Kidney epithelial cell (primary cell): Measurements from ENCODE around the gene SNX33. TPM values are rescaled to one million over a fixed set of nuclear protein-coding genes. Genes with fewer than 3 reads are reported as not detected.
"Not testable (repeated sequence)": the region's sequence is repeated elsewhere in the genome, so short reads cannot be mapped to it uniquely, and the experiment has no call there.

ENCODE experiments used
- DNase-seq: peaks from one replicate; pipeline ENCODE4 v3.0.0-alpha.2; 2010; ENCODE audit warnings: low read depth
- H3K27me3 ChIP-seq: 2 replicates; pipeline ENCODE4 v1.6.0; 2011; ENCODE audit warnings: low read length; ENCODE audit not compliant: control insufficient read depth, insufficient read depth
- H3K36me3 ChIP-seq: 2 replicates; pipeline ENCODE4 v1.5.1; 2011; ENCODE audit warnings: low read length; ENCODE audit not compliant: control insufficient read depth, insufficient read depth
- H3K4me3 ChIP-seq: 2 replicates; pipeline ENCODE4 v1.5.1; 2011; ENCODE audit warnings: low read depth, mild to moderate bottlenecking, control low read depth, low read length
- total RNA-seq: library from RNA; depleted of rRNA; stranded (reverse); fragments of >200 nt; gene quantifications from 2 replicates; pipeline ENCODE4 v1.2.3, GENCODE V29; 2015
- TF ChIP-seq, protein P1 (sequence below): IDR thresholded peaks from 2 replicates; pipeline ENCODE4 v1.5.1; 2011; ENCODE audit warnings: mild to moderate bottlenecking, moderate library complexity, low read length, control low read depth, inconsistent platforms; ENCODE audit not compliant: insufficient read depth, poor library complexity, severe bottlenecking

Gene SNX33
- total RNA-seq, 1 donor from 2014 or later = 23.4 TPM

DNA sequence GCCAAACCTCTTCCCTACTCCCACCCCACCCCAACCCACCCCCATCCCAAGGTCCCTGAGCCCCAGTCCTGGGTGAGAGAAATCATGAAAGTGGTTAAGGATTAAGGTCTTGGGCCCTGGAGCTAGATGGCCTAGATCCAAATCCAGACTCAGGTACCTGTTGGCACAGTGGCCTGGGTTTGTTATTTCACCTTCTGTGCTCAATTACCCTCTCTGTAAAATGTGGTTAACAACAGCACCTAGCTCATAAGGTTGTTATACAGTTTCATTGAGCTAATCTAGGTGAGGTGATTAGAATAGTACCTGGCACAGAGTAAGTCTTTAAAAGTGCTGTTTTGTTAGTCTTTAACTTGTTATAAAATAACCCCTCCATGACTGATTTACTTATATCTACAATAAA, 15.8 kb upstream of the SNX33 start:
- TF ChIP-seq, protein P1, sequence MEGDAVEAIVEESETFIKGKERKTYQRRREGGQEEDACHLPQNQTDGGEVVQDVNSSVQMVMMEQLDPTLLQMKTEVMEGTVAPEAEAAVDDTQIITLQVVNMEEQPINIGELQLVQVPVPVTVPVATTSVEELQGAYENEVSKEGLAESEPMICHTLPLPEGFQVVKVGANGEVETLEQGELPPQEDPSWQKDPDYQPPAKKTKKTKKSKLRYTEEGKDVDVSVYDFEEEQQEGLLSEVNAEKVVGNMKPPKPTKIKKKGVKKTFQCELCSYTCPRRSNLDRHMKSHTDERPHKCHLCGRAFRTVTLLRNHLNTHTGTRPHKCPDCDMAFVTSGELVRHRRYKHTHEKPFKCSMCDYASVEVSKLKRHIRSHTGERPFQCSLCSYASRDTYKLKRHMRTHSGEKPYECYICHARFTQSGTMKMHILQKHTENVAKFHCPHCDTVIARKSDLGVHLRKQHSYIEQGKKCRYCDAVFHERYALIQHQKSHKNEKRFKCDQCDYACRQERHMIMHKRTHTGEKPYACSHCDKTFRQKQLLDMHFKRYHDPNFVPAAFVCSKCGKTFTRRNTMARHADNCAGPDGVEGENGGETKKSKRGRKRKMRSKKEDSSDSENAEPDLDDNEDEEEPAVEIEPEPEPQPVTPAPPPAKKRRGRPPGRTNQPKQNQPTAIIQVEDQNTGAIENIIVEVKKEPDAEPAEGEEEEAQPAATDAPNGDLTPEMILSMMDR = no peak
- no peak for DNase-seq
- Histone ChIP-seq H3K36me3 (no peaks in the 10 kb centered on the region), H3K4me3 (no peak overlapping the region), H3K27me3 (no peaks in the 10 kb centered on the region)

DNA sequence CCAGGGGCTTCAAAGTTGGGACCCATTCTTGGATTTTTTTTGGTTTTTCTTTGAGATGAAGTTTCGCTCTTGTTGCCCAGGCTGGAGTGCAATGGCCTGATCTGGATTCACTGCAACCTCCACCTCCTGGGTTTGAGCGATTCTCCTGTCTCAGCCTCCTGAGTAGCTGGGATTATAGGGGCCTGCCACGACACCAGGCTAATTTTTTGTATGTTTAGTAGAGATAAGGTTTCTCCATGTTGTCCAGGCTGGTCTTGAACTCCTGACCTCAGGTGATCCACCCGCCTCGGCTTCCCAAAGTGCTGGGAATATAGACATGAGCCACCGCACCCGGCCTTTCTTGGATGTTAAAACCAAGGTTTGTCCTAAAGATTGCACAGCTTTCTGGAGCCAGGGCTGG, 13.8 kb upstream of the SNX33 start:
- H3K4me3 ChIP-seq, H3K36me3 ChIP-seq, DNase-seq, H3K27me3 ChIP-seq: not testable (repeated sequence)

DNA sequence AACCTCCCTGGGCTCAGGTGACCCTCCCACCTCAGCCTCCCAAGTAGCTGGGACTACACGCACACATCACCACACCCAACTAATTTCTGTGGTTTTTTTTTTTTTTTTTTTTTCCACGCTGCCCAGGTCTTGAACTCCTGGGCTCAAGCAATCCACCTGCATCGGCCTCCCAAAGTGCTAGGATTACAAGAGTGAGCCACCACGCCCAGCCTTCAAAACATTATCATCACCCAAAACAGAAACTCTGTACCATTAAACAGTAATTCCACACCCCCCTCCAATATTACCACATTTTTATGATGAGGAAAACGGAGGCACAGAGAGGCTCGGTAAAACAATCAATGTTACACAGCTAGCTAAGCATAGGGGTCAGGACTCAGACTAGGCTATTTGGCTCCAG, 11.7 kb upstream of the SNX33 start:
- TF ChIP-seq, protein P1 = no peak
- Histone ChIP-seq H3K4me3 (no peak overlapping the region), H3K27me3 (no peaks in the 10 kb centered on the region), H3K36me3 (no peaks in the 10 kb centered on the region)
- DNase-seq = no peak

DNA sequence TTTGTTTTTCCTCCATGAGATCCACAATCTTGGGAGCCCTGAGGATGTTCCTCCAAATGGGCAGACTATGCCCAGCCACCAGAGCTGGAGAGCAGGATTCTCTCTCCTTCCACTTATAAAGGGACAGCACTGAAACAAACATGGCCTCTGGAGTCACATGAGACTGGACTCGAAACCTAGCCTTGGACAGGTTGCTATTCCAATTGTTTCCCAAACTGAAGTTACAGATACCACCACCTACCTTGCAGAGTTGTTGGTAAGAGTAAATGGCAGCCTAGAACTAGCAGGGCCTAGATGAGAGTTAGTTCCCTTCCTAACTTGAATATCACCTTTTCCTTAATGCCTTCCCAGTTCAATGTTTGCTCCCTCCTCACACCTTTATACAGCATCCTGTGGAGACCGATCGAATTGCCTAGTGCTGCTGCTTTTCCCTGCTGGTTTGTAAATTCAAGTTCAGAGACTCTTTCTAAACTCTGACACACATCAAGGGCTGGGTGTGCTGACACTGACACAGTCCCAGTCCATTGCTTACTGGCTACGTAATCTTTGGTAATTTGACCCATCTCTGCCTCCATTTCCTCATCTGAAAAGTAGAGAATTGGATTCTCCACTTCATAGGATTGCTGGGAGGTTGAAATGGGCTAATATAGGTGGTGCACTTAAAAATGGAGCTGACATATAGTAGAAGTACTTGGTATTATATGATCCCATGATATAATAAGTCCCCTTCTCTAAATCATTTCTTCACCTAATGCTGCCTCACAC, 10.3 kb upstream of the SNX33 start:
- no peaks in the 10 kb centered on the region for H3K36me3 ChIP-seq
- TF ChIP-seq, protein P1 = no peak
- H3K27me3 ChIP-seq = no peaks in the 10 kb centered on the region
- DNase-seq = no peak
- no peak overlapping the region for H3K4me3 ChIP-seq

DNA sequence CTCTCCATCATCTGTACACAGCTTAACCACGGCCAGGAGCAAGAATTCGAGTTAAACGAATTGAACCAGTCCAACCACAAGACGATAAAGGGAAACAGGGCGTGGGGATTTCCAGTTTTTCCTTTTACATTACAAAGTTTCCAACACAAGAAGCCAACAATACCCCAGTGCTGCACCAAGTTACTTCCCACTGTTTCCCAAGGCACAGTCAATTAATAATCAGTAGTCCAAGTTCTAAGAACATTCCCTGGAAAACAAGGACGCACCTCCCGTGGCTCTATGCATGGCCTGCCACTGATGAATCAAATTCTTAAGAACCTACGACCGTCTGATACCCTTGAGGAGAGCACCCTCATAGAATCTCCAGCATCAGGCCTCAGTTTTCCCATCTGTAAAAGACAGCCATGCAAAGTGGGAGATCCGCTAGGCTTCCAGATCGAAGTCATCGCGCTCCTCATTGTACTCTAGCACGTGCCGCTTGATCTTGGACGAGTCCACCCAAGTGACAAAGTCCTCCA, 8.5 kb upstream of the SNX33 start:
- DNase-seq = no peak
- no peaks in the 10 kb centered on the region for H3K27me3 ChIP-seq
- H3K36me3 ChIP-seq = no peaks in the 10 kb centered on the region
- TF ChIP-seq, protein P1 = no peak
- peak overlapping the region; percentile 98 for H3K4me3 ChIP-seq

DNA sequence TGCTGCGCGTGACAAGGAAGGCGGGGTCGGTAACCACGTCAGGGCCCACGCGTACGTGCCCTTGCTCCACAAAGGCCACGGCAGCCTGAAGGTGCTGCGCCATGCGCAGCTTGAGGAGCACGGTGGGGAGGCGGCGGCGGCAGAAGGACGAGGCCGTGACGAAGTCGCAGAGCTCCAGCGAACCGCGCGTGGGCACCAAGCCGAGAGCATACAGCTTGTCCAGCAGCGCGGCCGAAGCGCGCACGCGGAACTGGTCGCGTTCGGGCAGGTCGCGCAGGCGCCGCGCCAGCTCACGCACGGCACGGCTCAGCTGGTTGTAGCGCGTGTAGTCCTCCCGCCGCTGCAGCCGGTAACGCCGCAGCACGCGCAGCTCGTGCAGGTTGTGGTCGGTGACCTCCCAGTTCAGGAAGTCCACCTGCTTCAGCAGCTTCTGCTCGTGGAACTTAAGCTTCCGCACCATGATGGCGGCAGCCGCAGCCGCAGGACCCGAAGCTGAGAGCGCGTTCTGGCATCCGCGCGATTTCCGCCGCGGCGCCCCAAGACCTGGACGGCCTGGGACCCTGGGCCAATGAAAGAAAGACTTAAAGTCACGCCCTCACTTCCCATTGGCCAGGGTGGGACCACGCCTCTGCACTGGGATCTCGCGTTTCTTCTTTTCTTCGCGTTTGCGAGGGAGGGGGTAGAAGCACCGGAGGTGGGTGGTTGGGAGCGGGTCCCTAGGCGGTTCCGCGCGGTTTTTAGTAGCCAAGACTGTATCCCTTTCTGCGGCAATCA, 7.8 kb upstream of the SNX33 start, which contains the start of gene IMP3:
Gene IMP3, minus strand, starts transcription at position 516 of the 774 bp plus-strand sequence. Its CDS starts 56 bp downstream, at position 460.
- Histone ChIP-seq H3K27me3 (no peaks in the 10 kb centered on the region), H3K4me3 (peak within 1 kb of the TSS; percentile 98), H3K36me3 (no peaks in the 10 kb centered on the region)
- peak; percentile 88 for DNase-seq
- TF ChIP-seq, protein P1 = no peak
